Epithelial cell of prostate (primary cell): ENCODE results near the gene TTC21A.

ENCODE experiments used
- DNase-seq: peaks from one replicate; pipeline ENCODE4 v3.0.0-alpha.2; 2011; ENCODE audit warnings: low read depth, low spot score
- H3K27ac ChIP-seq: fragments of 450-650 bp; 2 replicates; pipeline ENCODE4 v1.5.1; 2017; ENCODE audit warnings: mild to moderate bottlenecking

Gene TTC21A

DNA sequence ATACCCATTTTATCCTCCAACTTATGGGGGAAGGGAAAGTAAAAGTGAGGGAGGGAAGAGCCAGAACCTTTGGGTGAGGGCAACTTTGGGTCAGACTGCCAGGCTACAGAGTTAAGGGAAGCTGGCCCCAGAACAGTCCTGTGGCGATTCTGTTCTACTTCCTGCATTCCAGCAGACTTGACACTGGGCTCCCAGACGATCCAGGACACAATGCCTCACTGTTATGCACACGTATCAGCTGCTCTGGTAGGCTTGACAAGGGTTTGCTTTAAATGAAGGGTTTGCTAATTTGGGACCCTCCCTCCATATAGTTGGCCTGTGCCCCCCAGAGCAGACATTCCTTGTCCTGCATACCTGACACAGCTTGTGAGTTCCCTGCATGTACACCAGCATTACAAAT lies 10.7 kb upstream of the TTC21A start:
- no peak for DNase-seq
- H3K27ac ChIP-seq: no peak overlapping the region

DNA sequence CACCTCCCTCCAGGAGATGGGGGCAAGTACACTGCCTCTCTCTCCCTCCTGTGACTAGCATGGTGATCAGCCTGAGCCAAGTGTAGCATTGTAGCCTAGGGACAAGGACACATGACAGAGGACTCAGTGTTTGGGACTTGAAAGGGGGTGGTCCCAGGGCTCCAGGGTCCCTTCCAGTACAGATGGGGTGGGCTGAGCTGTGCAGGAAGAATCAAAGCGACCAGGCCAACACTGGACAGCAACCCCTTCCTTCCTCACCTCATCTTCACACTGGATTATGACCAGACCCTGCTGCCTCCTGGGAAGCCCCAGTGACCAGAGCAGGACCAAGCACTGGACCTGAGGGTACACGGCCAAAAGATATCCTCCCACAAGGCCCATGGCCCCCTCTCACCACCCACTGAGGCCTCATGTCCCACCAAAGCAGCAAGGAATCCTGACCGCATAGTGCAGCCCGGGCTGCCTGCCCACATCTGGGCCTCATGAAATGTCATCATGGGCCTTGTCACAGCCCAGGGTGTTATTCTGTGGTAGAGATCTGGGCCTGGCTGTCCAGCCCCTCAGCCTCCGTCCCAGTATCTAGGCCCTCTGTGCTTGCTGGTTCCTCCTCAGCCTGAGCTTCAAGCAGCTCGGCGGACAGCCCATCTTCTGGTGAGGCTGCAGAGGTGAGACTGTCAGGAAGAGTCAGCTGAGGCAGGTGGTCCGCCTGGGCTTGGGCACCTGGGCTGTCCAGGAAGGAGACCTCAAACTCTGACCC lies 9.6 kb upstream of the TTC21A start:
- no peak overlapping the region for H3K27ac ChIP-seq
- DNase-seq: no peak

DNA sequence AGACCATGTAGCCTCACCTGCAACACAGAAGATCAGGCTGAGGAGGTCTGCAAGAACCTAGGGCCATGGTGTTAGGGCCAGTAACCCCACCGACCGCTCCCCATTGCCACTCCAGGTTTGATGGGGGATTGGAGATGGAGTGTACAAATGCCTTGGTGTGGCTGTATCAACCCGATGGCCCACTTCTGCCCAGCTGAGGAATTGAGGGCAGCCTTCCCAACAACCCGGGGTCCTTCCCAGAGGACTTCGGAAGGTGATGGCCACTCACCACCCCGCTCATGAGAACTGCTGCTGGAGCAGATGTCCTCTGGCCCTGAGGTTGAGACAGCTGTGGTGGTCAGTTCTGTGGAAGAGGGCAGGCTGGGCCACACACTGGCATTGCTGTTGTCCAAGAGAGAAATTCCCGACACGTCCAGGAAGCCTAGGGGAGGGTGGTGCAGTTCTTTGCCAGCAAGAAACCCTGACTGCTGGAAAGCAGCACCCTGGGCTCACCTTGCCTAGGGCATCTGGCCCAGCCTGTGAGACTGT lies 8.9 kb upstream of the TTC21A start:
- DNase-seq: no peak
- H3K27ac ChIP-seq: no peak overlapping the region

DNA sequence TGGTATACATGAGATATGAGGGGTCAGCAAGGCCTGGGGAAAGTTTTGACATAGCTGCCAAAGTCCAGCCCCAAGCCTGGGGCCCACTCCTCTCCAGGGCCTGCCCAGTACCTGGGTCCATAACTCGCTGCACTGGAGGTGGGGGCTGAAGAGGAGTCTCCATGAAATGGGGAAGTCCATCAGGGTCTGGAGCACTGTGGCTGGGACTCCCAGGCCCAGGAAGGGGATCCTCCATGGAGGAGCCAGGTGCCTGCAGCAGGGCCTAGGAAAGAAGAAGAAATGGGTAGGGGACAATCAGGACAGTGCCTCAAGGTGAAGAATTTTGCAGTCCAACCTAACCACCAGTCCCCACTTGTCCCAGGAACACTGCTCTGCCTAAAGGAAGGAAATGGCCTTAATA lies 8.2 kb upstream of the TTC21A start:
- H3K27ac ChIP-seq: no peak overlapping the region

DNA sequence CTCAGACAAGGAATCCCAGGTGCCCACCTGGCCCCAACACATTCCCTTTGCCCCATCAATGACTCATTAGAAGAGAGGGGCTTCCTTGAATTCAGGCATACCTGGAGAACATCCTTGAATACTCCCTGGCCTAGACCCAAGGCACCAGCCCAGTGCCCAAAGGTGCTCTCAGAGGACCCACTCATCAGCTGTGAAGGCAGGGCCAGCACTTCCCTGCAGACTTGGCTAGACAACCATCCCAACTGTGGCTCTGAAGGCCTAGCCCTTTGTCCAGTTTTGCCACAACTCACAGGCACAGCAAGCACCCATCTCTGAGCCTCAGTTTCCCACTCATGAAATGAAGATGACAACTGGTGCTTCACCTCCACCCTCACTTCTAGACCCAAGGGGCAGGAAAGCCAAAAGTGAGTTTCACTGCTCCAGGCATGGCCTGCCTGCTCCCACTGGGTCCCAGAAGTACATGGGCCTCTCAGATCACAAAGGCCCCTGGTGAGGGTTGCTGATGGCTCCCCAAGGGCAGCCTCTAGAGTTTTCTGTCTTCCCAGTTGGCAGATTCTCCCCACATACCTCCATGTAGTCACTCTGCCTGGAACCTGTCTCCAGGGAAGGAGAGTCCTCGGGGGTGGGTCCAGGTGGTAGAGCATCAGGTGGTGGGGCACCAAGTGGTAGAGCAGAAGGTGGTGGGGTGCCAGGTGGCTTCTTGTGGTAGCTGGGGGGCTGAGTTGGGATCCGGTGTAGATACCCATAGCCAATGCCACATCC lies 7.6 kb upstream of the TTC21A start:
- H3K27ac ChIP-seq: no peak overlapping the region
- DNase-seq: no peak

More for the DNA sequence above, 8.2 kb upstream of the TTC21A start:
- DNase-seq: no peak

DNA sequence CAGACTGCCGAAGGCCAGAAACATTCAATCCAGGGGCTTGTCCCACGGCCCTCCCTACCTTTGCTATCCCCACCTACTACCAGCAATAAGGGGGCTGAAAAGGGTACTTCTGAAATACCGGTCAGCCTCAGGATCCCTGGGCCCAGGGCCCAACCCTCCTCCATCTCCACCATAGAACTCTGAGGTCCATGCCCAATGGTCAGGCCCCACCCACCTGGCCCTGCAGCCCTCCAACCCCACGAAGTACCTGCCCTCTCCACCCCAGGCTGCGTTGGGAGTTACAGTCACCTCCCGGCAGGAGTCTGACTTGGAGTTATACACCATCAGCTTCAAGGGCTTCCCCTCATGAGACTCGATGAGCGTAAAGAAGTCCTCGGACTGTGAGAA lies 7.0 kb upstream of the TTC21A start:
- no peak overlapping the region for H3K27ac ChIP-seq
- no peak for DNase-seq

DNA sequence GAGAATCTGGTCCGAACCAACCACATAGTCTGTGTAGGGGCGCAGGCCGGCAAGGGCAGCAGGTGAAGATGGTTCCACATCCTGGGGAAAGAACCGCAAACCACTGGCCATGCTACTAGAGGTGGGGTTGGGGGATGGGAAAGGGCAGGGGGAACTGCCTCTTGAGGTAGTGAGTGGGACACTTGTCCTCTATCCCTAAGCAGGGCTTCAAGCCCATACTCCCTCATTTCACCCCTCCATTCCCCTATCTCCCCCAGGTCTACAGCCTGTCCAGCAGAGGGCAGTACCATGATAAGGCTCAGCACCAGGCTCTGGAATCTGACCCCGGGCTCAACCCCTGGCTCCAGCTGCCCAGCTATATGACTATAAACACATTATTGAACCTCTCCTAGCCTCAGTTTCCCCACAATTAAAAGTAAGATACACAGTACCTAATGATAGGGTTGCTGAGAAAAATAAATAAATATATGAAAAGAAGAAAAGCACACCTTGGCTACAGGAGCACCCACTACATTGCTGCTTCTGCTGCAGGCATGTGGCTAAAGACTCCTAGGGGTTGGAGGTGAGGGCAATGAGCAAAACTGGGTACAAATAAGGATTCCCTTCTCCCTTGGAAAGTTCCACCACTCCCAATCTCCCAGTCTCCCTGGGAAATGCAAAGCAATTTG lies 6.3 kb upstream of the TTC21A start:
- DNase-seq: no peak
- no peak overlapping the region for H3K27ac ChIP-seq

DNA sequence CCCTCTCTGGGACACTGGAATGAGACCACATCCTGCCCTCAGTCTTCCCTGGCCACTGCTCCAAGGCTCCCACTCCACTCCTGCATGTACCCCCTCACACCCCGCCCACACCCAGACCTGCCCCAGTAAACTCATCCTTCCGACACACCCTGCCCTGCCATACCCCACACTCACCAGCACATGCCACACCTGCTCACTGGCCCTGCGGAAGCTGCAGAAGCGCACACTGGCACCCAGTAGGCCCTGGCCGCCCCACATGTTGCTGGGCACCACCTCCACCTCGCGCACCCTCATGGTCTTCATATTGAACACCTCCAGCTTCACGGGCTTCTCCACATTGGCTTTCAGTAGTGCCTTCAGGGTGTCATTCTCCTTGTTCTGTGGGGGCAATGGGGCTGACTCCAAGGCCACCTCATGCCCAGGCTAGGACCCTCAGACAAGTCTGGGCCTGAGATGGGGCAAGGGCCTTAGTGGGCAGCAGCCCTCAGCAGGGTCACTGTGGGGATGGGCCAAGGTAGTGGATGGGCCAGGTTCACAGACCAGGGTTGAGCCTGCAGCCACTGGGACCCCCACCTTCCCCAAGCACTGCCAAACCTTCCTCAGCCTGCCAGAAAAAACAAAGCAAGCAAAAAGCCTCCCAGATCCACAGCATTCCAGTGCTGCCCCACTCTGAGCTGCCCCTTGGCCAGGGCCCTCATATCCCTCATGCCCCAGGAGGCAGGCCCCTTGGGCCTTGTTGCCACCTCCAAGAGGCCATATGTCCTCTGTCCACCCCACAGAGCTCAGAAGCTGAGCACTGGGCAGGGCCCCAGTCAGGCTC lies 4.8 kb upstream of the TTC21A start:
- DNase-seq: no peak
- no peak overlapping the region for H3K27ac ChIP-seq

DNA sequence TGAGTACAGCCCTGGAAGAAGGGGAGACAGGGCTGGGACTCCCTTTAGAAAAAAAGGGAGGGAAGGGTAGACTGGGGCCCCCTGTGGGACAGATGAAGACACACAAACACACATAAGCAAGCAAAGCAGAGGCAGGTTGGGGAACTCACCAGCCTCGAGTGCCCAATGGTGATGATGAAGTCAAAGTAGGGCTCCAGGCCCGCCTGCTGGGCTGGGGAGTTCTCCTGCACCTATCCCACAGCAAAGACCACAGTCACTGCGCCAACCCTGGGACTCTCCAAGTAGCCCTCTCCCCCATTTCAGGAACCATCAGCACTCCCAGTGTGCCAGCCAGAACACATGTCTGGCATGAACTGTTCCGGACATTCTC lies 4.2 kb upstream of the TTC21A start:
- no peak overlapping the region for H3K27ac ChIP-seq
- no peak for DNase-seq

DNA sequence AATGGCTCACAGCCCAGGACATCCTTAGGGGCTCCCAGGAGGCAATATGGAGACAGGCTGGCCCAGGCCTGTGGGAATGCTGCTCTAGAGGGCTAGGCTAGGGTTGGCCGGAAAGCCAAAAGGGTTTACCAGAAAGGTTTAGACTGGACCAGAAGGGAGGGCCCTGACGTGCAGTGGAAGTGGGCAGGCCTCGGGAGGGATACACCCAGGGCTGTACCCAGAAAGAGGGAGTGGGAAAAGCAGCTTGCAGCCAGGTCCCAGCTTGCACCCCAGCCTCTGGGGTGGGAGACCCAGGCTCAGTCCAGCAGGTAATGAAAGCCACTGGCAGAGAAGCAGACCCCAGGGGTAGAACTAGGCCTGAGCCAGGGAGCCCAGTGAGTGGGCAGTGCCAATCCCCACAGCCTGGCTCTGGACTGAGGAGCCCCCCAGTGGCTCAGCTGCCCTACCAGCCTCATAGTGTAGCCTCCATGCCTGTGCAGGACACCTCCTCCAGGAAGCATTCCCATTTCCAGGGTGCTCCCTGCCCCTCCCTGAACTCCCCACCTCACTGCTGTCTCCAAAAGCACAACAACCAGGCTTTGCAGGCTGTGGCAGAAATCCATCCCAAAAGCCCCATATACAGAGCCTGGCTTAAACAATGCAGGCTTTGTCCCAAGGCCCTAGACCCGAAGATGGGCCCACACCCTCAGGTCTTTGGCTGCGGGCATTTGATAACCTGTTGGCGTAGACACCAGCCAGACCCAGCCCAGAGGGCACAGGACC lies 3.5 kb upstream of the TTC21A start:
- no peak overlapping the region for H3K27ac ChIP-seq
- DNase-seq: no peak

DNA sequence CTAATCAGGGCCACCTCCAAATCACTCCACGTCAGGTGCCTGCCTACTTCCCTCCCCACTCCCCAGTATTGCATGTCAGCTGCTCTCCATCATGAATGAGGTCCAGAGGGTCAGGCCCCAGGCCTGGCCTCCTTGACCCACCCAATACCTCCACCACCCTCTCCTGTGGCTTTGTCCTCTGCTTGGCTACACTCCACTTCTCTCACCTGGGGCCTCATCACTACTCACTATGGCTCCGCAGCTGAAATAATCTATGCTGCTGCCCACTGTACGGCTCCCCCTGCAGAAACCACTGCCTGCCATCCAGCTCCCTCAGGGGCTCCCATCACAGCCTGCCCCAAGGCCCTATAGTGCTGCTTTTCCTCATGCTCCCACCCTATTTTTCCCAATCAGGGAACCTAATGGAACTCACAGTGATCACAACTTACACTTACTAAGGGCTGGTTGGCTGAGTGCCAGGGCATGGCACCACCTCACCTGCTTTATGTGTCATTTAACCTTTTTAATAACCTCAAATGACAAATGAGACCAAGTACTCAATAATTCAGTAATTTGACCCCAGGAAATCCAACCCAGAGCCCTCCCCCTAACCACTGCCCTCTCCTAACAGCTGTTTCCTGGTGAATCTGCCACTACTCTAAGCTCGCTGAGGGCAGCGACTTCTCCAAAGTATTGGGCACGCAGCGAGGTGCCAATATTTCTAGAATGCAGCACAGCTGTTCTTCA lies 2.4 kb upstream of the TTC21A start:
- no peak overlapping the region for H3K27ac ChIP-seq
- DNase-seq: no peak

DNA sequence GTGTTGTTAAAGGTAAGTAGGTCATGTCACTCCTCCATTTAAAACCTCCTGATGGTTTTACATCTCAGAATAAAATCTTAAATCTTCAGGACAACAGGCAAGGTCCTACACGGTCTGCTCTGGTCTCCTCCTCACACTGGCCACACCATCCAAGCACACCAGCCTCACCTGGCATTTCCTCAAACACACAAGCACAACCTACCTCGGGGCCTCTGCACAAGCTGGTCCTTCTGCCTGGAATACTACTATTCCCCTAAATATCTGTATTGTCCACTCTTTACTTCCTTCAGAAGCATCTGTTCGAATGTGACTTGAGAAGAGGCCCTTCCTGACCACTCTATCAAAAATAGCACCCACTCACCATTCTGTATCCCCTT lies 1.8 kb upstream of the TTC21A start:
- H3K27ac ChIP-seq: no peak overlapping the region

DNA sequence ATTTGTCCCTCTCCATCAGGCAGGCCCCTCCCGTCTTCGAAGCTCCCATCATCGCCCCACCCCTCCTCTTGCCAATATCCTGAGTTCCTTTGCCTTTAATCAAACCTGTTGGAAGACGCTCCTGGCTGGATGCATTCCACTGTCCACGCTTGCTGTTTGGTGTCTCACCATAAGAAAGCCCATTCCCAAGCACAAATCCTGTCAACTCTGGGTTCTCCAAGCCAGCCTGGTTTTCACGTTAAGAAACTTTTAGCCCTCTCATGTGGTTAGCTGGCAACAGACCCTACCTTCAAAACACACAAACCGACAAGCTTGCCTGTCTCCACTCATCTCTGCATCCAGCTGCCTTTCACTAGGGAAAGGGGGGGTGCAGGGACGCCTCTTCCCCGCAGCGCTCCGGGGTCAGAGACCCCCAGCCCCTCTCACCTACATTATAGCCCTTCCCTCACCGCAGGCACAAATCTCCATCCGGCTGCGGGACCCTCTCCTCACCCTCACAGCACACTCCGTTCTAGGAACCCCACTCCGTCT lies 1.1 kb upstream of the TTC21A start:
- no peak for DNase-seq
- peak overlapping the region; percentile 61 for H3K27ac ChIP-seq

More for the DNA sequence above, 1.8 kb upstream of the TTC21A start:
- DNase-seq: no peak

DNA sequence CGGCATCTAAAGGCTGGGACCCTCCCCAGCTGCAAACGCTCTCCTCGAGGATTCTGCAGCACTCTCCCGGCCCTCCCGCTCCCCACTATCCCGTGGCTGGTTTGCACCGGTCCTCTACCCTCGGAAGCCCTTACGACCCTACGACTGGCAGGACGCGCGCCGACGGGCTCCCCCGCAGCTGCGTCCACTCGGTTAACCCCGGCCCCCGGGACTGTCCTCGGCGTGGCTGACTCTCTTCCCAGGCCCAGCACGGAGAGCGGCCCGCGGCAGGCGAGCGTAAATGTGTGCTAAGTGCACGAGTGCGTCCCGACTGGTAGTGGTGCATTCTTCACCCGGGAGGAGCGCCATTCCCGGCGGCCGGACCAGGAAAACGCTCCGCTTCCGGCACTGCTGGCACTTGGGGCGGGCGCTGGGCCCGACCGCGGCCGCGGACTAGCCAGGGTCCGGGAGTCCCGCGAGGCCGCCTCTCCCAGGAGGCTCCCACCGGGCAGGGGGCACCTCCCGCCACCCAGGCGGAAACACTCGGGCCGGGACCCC lies 561 bp upstream of the TTC21A start:
- peak overlapping the region; percentile 61 for H3K27ac ChIP-seq
- DNase-seq: no peak

DNA sequence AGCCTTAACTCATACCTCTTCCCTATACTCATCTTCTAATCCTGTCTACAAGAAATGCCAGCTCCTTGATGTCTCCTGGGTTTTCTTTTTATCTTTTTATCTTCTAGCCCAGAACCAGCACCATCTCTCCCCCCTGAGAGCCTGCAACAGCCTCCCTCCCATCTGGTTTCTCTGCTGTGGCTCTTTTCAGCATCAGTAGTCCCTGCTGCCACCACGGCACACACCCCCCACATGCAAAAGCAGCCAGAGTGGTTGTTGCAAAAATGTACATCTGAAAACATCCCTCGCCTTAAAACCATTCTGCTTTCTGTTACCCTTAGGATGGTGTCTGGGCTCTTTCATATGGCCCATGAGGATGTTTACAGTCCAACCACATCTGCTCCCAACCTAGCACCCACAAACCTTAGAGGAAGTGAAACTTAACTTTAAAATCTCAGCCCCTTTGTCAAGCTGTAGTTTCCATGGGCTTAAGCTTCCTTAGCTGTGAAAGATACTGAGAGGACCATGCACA lies 775 bp downstream of the TTC21A start:
- no peak overlapping the region for H3K27ac ChIP-seq
- DNase-seq: no peak

DNA sequence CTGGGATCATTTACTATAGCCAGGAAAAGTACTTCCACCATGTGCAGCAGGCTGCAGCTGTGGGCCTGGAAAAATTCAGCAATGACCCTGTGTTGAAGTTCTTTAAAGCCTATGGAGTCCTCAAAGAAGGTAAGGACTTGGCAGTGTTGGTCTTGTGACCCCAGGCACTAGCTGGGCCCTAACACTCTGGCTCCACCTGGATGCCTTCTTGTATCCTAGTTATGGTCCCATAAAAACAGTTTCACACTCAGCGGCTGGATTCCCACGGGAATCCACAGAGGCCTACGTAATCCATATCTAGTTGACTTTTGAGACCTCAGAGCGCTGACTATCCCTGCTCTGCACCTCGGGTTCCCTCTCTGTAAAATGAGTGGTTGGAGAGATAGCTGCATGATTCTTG lies 1.6 kb downstream of the TTC21A start:
- no peak for DNase-seq
- no peak overlapping the region for H3K27ac ChIP-seq

DNA sequence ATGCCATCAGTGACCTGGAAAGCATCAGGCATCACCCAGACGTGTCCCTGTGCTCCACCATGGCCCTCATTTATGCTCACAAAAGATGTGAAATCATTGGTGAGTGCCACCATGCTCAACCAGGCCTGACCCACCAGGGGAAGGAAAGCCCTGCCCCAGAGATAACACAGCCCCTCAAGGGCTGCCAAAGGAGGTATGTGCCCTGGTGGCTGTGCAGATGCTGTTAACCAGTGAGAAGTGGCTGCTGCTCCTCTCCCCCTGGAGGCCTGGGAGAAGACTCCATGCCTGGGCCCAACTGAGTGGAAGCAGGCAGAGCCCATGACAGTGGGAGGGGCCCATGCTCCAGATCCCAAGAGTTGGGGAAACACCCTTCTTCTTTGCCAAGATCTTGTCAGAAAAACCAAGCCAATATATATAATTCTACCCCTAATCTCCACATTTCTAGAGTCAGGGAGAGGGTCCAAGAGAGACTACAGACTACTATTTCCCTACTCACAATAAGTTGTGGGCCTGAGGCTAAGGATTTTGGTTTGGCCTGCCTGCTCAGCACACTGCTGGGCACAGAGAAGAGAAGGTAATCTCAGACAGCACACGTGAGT lies 2.7 kb downstream of the TTC21A start:
- no peak for DNase-seq
- no peak overlapping the region for H3K27ac ChIP-seq

DNA sequence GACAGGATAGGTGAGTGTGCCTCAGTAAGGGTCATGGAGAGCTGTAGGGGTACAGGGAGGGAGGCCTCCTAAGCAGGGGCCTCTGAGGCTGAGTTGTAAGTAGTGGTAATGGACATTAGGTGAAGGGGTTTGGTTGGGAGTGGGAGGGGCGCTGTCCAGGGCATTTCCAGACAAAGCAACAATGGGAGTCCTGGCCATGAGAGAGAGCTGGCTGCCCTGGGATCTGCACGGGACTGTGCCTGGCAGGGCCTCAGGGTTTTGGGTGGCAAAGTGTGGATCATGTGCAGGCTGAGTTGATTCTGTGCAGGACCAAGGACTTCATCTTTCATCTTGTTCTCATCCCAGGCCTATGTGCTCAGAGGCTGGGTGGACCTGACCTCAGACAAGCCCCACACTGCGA lies 4.6 kb downstream of the TTC21A start:
- H3K27ac ChIP-seq: no peak overlapping the region
- DNase-seq: no peak
